ENCODE measurements around the gene HNRNPU.

The HNRNPU gene

DNA sequence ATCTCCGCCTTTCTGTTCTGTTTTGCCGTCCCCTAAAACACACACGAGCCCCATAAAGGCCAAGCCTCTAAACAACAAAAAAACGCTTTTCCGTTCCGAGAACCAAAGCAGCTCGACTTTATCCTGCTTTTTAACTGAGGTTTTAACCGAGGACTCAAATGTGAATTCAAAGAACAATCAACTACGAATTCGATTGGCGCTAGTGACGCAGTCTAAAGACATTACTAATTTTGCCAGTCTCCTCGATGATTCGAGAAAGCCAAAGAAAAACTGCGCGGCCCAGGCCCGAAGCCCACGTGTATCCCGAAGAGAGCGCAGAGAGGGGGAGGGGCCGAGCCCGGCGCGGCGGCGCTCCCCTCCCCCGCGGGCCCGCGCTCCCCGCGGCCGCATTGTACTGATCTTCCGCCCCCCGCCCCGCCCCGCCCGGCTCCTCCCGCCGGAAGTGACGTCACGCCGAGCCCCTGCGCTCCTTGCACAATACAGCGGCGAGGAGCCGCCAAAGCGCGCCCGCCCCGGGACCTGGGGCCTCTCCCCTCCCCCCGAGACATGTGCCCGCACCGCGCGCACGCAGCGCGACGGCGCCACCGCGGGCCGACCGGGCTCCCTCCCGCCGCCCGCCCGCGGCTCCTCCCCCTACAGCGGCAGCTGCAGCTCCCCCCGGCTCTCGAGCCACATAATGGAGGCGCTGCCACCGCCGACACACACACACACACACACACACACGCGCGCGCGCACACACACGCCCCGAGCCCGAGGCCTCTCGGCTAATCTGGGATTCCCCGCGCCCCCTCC lies 1.4 kb downstream of the HNRNPU start:
- DNase-seq: peak; percentile 86 to 97 (median 97)

GRCh38 chr1:244862354-244862698 lies 2.0 kb downstream of the HNRNPU start:
- no peak for DNase-seq

DNA sequence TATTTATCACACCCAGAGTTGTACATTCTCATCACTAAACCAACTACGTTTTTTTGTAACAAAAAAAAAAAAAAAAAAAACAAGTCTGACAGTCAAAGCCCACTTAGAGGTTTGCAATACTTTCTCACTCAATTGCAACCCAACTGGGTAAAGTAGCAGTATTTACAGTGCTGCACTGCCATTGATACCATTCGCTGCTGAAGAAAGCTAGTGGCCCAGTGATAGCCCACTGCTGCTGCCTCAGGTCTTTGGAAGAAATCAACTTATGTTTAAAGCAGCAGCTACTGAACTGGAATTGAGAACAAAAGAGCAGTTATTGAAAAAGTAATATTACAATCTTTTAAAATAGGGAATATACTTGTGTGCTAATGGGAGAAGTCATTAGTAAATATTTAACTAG lies 2.7 kb downstream of the HNRNPU start:
- DNase-seq: peak in 1 of 3 experiments; percentile 41

DNA sequence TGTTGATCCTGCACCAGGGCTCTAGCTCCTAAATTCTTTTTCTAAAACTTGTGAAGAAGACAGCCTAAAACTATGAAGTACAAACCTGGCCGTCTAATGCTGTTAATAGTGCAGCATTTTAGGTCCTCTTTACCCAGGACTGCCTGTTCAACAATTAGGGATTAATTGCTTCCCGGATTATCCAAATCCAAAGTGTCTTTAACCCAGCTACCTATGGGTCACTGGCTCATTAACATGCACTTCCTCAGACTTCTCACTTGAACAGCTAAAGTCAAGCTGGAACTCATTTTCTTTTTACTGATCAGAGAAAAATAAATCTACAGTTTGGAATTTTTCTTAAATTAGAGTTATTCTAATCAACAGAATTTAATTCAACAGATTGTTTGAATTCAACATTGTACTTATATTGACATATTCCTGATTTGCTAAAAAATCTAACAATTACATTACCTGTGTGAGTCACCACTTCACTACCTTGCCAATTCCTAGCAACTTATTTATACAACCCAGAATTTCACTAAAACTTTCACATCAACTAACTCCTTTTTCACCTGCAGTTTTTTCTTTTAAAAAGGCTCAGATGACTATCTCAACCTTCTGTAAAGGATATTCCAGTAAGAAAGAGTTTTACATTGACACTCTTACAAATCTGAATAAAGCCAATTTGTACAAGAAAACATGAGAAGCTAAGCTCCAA lies 3.3 kb downstream of the HNRNPU start:
- DNase-seq: peak in 1 of 3 experiments; percentile 20

- no peak for DNase-seq
These were observed 4.3 kb downstream of the HNRNPU start for GRCh38 chr1:244860078-244860477.

- no peak for DNase-seq
These were observed 6.0 kb downstream of the HNRNPU start for GRCh38 chr1:244858357-244858756.

GRCh38 chr1:244857761-244858160 lies 6.6 kb downstream of the HNRNPU start:
- DNase-seq: peak in 1 of 3 experiments; percentile 24

DNA sequence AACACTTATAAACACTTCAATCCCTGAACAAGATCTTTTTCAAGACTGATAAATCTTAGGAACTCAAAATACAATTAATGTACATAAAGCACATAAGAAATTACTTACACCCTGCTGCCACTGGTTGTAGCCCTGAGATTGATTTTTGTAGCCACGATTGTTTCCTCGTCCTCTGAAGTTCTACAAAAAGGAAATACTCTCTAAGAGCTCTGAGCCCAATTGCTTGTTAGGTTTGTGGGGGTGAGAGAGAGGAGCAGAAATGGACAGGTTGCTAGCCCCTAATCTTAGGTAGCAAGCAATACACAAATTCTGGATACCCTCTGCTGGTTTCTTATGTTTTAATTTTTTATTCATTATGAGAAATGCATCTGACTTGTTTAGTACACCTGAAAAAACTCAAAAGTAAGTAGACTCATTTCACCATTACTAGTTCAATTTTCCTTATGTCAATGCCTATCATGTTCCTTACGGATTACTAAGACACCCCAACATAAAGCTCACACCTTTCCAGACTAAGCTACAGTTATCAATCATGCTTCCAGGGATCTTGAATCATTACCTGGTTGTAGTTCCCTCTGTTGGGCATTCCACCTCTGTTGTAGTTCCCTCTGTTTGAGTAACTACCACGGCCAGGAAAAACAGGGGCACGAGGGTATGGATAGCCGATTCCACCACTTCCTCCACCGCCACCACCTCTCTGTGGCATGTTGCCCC lies 9.3 kb downstream of the HNRNPU start:
- no peak for DNase-seq

DNA sequence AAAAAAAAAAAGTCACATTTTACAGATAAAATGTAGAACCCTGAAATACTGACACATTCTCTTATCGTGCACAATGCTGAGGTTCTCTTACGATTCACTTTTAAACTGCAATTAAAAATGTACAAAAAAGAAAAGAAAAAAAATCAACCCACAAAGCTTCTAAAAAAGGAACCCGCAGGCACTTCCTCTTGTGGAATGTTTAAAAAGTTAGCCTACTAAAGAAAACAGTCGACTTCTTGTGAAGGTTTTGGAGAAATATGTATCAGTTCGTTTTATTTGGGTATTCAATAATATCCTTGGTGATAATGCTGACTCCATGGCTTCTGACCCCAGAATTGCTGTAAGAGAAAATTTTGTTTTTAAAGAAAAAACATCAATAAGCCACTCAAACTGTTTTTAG lies 10.2 kb downstream of the HNRNPU start:
- no peak for DNase-seq

DNA sequence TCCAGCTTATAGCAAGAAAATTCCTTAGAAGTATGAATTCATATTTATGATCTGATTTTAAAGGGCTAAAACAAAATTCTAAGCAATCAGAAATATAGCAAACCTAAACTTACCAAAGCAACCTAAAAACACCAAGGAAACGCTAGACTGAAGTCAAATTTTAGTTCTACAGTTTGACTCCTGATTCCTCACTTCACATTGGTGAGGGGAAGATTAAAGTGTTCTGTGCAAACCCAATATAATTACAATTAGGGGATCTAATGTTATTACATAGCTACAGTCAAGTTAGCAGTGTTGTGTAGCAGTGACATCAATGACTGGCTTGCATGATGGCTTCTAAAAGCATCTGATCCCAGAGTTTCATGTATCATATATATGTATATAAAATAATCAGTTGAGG lies 11.6 kb downstream of the HNRNPU start:
- DNase-seq: no peak

DNA sequence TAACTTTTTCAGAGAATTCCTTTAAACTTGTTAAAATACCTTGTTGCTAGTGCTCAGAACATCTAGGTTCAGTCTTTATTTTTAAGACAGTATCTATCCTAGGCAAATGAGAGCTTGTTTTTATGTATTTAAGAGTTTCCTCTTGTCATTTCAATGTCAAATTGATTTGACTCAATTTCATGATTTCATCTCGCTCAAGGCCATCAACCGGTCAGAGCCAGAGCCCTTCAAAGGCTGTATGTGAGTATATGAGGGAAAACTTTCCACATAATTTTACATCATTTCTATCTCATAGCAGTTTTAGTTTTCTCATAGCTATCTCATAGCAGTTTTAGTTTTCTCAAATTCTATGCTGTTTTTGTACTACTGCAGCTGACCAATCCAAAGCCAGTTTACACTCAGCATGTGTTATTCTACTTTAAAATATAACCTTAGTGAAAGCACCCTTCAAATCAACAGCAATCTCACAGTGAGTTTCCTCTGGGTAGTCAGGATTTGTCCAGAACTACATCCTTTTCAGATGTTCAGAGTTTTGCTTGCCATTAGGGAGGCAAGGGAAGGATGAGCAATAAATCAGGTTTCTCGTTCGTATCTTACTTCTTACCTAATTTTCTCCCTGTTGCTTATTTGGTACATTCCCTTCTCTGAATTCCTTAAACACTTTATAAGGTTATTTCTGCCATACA lies 12.7 kb downstream of the HNRNPU start:
- DNase-seq: no peak

GRCh38 chr1:244850896-244851295 lies 13.4 kb downstream of the HNRNPU start:
- DNase-seq: no peak

- no peak for DNase-seq
These were observed 14.1 kb downstream of the HNRNPU start for GRCh38 chr1:244850099-244850852.

DNA sequence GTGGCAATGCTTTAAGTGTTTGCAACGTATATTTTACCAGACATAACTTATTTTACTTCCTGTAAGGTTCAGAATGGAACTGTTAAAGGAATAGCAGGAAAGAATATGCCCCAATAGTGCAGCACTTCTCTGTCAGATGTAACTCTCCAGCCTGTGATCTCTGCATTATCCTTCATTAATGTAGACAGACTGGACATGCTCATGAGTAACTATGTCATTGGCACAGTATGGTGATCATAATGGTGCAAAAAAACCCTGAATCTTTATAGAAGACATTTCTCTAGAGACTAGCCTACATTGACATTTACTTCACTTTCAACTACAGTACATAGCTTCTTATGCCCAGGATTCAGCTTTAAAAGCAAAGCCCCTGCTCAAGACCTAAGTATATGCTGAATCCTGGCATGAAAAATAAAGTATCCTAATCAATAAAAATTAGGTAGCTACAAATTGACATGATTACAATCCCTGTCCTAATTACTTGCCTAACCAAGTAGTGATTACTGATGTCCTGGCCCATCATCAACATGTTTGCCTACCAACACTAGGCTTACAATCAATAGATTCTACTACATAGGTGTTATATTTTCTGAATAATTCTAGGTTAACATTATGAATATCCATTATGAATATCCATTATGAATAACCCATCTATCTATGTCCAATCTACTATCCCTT lies 15.0 kb downstream of the HNRNPU start:
- no peak for DNase-seq

DNA sequence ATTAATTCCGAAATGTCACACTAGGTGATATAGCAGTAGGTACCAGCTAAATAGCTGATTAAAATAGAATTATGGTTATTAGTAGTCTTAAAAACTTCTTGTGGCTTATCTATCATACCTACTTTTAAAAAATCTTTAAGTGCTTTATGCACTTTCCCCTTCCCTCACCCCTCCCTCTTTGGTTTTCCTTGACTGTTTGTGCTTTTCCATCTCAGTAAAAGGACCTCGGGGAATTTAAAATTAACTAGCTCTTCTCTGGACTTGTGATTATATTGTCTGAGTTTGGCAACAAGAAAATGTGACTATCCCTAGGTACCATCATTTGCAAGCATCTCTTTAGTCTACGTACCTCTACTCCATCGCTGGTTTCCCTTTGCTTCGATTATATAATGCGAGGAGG lies 17.7 kb downstream of the HNRNPU start:
- no peak for DNase-seq

DNA sequence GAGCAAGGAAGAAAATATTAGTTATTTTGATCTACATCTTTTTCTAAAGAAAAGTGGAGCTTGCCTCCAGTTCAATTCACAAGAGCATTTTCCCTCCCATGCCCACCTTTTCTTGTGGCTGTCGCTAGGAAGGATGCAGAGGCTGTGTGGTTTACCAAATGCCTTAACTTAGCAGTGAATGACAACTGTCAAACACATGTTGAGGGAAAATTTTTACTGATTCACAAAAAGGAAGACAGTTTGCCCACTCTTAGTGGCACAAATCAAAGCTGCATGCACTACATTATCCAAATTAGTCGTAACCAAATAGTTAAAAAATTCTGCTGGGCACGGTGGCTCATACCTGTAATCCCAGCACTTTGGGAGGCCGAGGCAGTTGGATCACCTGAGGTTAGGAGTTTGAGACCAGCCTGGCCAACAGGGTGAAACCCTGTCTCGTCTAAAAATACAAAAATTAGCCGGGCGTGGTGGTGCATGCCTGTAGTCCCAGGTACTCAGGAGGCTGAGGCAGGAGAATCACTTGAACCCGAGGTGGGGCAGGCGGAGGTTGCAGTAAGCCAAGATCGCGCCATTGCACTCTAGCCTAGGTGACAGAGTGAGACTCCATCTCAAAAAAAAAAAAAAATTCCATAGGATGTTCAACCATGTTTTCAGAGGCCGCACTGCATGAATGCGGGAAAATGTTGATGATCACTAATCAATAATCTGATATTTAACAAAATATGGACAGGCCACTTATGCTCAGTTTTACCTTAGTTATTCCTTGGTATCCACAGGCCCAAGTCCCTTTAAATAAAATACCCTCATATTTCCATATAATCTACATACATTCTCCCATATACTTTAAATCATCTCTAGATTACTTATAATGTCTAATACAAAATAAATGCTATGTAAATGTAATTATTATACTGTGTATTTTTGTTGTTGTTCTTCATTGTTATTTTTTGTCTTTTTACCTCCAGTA lies 19.9 kb downstream of the HNRNPU start:
- no peak for DNase-seq

GRCh38 chr1:244843148-244843978 lies 21.0 kb downstream of the HNRNPU start:
- DNase-seq: no peak

DNA sequence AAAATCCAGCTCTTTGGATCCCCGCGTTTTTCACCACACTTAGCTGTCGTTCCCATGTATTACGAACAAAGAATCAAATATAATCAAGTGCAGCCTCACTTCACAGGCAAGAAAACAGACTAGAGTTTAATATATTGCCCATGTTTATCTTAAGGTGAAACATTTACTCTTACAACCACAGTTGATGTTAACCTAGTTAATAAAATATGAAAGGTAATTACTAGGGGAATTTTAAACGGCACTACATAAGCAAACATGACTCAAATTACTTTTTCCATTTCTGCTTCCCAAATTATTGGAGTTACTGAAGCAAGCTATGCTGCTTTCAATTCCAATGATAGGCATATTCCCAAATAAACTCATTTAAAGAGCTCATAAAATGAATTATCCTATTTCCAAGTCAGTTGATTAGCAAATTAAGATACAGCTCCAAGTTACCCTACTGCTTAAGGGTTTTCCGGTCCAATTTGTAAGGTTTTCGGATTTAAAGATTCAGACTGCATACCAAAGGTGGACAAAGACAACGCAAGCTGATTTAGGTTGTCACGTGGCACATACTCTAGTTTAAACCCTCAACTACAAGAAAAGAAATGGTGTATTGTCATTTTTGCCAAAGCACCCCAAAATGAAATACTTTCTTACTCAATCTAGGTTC lies 22.9 kb downstream of the HNRNPU start:
- no peak for DNase-seq

DNA sequence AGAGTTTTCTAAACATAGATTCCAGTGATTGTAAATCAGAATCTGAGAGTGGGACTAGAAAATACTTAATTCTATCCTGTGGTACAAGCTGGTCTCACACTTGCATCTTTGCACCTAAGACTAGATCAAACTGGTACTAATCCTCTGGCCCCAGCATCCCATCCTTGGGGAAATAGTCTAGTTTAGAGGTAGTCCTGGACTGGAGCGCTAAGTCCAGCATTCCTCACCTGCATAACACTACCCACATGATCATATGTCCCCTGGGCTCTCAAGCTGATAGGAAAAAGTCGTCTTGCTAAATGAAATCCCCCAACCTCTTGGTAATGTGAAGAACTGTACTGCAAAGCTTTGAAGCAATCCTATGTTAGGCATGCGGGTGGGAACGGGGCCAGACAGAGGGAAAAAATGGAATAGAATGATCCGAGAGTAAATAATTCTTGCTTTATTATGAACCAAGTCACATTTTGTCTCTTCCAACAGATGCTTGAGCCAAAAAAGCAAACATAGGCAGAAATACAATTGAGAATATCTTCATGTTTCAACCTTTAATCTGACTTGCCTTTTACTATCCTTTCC lies 24.0 kb downstream of the HNRNPU start:
- no peak for DNase-seq
